ENCODE data around the gene TRMO.

GRCh38 chr9:97938081-97938644 is 15.9 kb upstream of the TRMO start, which contains the start of gene HEMGN:
- TF ChIP-seq, protein P1, sequence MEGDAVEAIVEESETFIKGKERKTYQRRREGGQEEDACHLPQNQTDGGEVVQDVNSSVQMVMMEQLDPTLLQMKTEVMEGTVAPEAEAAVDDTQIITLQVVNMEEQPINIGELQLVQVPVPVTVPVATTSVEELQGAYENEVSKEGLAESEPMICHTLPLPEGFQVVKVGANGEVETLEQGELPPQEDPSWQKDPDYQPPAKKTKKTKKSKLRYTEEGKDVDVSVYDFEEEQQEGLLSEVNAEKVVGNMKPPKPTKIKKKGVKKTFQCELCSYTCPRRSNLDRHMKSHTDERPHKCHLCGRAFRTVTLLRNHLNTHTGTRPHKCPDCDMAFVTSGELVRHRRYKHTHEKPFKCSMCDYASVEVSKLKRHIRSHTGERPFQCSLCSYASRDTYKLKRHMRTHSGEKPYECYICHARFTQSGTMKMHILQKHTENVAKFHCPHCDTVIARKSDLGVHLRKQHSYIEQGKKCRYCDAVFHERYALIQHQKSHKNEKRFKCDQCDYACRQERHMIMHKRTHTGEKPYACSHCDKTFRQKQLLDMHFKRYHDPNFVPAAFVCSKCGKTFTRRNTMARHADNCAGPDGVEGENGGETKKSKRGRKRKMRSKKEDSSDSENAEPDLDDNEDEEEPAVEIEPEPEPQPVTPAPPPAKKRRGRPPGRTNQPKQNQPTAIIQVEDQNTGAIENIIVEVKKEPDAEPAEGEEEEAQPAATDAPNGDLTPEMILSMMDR (IDR thresholded peaks at IDR 0.05; ENCODE audit: low read depth, low read length): no peak
- TF ChIP-seq EZH2phosphoT487 (IDR thresholded peaks at IDR 0.05; ENCODE audit: low read depth): no peak

Data from OCI-LY3 (cell line).